CD4-positive, alpha-beta T cell treated with Interleukin-12 subunit alpha and Interleukin-12 subunit beta, for 1 hour (primary cell): ENCODE results near the gene KLRC4.
"Not testable (repeated sequence)": the region's sequence is repeated elsewhere in the genome, so short reads cannot be mapped to it uniquely, and the experiment has no call there.

ENCODE experiments used
- DNase-seq: peaks from one replicate; pipeline ENCODE4 v3.0.0-alpha.2; 2020

Gene KLRC4

GRCh38 chr12:10396176-10396575 is 13.4 kb downstream of the KLRC4 start:
- DNase-seq = not testable (repeated sequence)

GRCh38 chr12:10395390-10395998 is 14.1 kb downstream of the KLRC4 start:
- DNase-seq = peak; percentile 71

- DNase-seq = peak; percentile 72
Measured at GRCh38 chr12:10394531-10395152, 14.9 kb downstream of the KLRC4 start.

GRCh38 chr12:10393291-10393690 is 16.3 kb downstream of the KLRC4 start:
- DNase-seq = no peak

- peak; percentile 66 for DNase-seq
Measured at GRCh38 chr12:10392394-10392930, 17.1 kb downstream of the KLRC4 start.

GRCh38 chr12:10390991-10391390 is 18.6 kb downstream of the KLRC4 start:
- DNase-seq = not testable (repeated sequence)

- no peak for DNase-seq
Measured at GRCh38 chr12:10389904-10390303, 19.7 kb downstream of the KLRC4 start, which contains the start of gene KLRK1. Gene KLRK1, minus strand, starts transcription at chr12:10390041. Its CDS starts 1,231 bp downstream, at chr12:10388810.

GRCh38 chr12:10388624-10389413 is 20.7 kb downstream of the KLRC4 start:
- no peak for DNase-seq

- DNase-seq = not testable (repeated sequence)
Measured at GRCh38 chr12:10387498-10387897, 22.1 kb downstream of the KLRC4 start.

GRCh38 chr12:10386857-10387256 is 22.7 kb downstream of the KLRC4 start:
- DNase-seq = no peak

GRCh38 chr12:10385166-10385613 is 24.4 kb downstream of the KLRC4 start:
- no peak for DNase-seq

GRCh38 chr12:10384191-10384590 is 25.4 kb downstream of the KLRC4 start:
- no peak for DNase-seq

GRCh38 chr12:10381928-10382628 is 27.5 kb downstream of the KLRC4 start:
- DNase-seq = no peak

- not testable (repeated sequence) for DNase-seq
Measured at GRCh38 chr12:10378737-10379136, 30.8 kb downstream of the KLRC4 start.

GRCh38 chr12:10374624-10375018 is 34.9 kb downstream of the KLRC4 start:
- DNase-seq = no peak

GRCh38 chr12:10372559-10372958 is 37.0 kb downstream of the KLRC4 start:
- DNase-seq = no peak

- not testable (repeated sequence) for DNase-seq
Measured at GRCh38 chr12:10371893-10372535, 37.5 kb downstream of the KLRC4 start.

- no peak for DNase-seq
Measured at GRCh38 chr12:10369557-10370415, 39.8 kb downstream of the KLRC4 start.

GRCh38 chr12:10368206-10369171 is 41.1 kb downstream of the KLRC4 start:
- DNase-seq = no peak

- not testable (repeated sequence) for DNase-seq
Measured at GRCh38 chr12:10367714-10368113, 41.8 kb downstream of the KLRC4 start.
